ENCODE results near the gene TRIM9.

DNA sequence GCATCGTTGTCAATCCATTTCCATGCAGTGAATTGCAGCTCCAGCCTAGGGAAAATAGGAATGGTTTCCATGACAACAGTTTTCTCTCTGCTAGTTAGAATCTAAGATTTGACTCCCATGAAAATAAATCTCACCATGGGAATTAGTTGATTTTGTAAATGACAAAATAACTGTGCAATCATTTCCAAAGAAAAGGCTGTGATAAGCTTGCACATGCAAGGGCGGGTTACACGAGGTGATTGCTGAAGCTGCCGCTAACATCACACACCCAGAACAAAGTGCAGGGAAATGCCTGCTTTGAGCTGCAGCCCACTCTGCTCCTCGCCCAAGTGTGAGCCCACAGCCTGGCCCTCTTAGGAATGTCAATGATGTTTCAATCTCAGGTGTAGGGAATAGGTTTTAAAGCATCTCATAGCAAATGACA, 53.8 kb downstream of the TRIM9 start:
- TF ChIP-seq, protein P1, sequence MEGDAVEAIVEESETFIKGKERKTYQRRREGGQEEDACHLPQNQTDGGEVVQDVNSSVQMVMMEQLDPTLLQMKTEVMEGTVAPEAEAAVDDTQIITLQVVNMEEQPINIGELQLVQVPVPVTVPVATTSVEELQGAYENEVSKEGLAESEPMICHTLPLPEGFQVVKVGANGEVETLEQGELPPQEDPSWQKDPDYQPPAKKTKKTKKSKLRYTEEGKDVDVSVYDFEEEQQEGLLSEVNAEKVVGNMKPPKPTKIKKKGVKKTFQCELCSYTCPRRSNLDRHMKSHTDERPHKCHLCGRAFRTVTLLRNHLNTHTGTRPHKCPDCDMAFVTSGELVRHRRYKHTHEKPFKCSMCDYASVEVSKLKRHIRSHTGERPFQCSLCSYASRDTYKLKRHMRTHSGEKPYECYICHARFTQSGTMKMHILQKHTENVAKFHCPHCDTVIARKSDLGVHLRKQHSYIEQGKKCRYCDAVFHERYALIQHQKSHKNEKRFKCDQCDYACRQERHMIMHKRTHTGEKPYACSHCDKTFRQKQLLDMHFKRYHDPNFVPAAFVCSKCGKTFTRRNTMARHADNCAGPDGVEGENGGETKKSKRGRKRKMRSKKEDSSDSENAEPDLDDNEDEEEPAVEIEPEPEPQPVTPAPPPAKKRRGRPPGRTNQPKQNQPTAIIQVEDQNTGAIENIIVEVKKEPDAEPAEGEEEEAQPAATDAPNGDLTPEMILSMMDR (conservative IDR thresholded peaks at IDR 0.05; ENCODE audit: low read depth, low read length): no peak
- TF ChIP-seq POLR2A (IDR thresholded peaks at IDR 0.05; ENCODE audit: low read depth, low read length): no peak

Data from IMR-90 (cell line).